Adrenal gland (tissue), 12 donors: ENCODE measurements around the gene ADAM19. TPM values are rescaled to one million over a fixed set of nuclear protein-coding genes. Genes with fewer than 3 reads are reported as not detected.

Experiments
- DNase-seq, 7 donors: peaks; one replicate each; pipeline ENCODE4 v3.0.0-alpha.2; 2019 to 2020
- H3K27ac ChIP-seq, 5 donors: fragments of 200-600 bp; sonication (generic) in 4 of 5; 1 replicate in 3 of 5; 2 replicates in 2 of 5; pipeline versions ENCODE4 v1.5.1 to v1.8.0; 2016 to 2020; ENCODE audit warnings: mild to moderate bottlenecking in 1 of 5
- H3K27me3 ChIP-seq: fragments of 200-600 bp; 2 replicates; pipeline ENCODE4 v1.8.0; 2021
- H3K36me3 ChIP-seq, 2 donors: fragments of 200-600 bp; replicated peaks in 1 of 2; 1 replicate in 1 of 2; 2 replicates in 1 of 2; pipeline versions ENCODE4 v1.5.1 to v1.8.0; 2018 to 2022
- H3K4me1 ChIP-seq, 2 donors: fragments of 200-600 bp; replicated peaks in 1 of 2; 1 replicate in 1 of 2; 2 replicates in 1 of 2; pipeline versions ENCODE4 v1.5.1 to v1.8.0; 2018 to 2021
- H3K4me3 ChIP-seq, 4 donors: fragments of 200-600 bp; sonication (generic) in 3 of 4; one replicate each; pipeline ENCODE4 v1.5.1; 2016 to 2018
- H3K9me3 ChIP-seq, 3 donors: fragments of 200-600 bp; sonication (generic) in 1 of 3; replicated peaks in 1 of 3; 1 replicate in 2 of 3; 2 replicates in 1 of 3; pipeline versions ENCODE4 v1.5.1 to v1.8.0; 2016 to 2021
- CTCF ChIP-seq, 6 experiments: fragments of 450-650 bp in 4 of 6; fragments of 200-600 bp in 2 of 6; sonication (generic) in 1 of 6; IDR thresholded peaks; 1 replicate in 5 of 6; 2 replicates in 1 of 6; pipeline versions ENCODE4 v1.5.1 to v1.8.0; 2016 to 2021; ENCODE audit warnings: antibody characterized with exemption in 6 of 6, mild to moderate bottlenecking in 2 of 6, moderate library complexity in 1 of 6
- POLR2A ChIP-seq, 2 donors: fragments of 450-650 bp; IDR thresholded peaks; one replicate each; pipeline ENCODE4 v1.6.1; 2017; ENCODE audit warnings: antibody characterized with exemption in 2 of 2, mild to moderate bottlenecking in 2 of 2, moderate library complexity in 1 of 2
- WGBS, 4 donors: extraction: QIAGEN DNeasy Blood & Tissue Kit in 2 of 4; methylation state at CpG; one replicate each; pipeline versions ENCODE4 v1.1.5 to v1.1.7; 2013 to 2017; 5-methylcytosine and 5-hydroxymethylcytosine counted together
- intact Hi-C, 2 donors: fragments of 100-400 bp; cut with DNase I; formaldehyde crosslinking; loops; one replicate each; pipeline versions ENCODE4 v1.14.1 to v1.15.0; 2022 to 2023
- polyA plus RNA-seq, 3 donors: library from polyadenylated mRNA; stranded (reverse); fragments of 200-250 nt in 2 of 3; fragments of 350-450 nt in 1 of 3; fragmentation: Illumina TruSeq in 1 of 3; extraction: RNeasy Lipid Tissue Mini Kit (QIAGEN cat#74804) in 1 of 3; gene quantifications; one replicate each; pipeline ENCODE4 v1.2.3, GENCODE V29; 2013 to 2014
- total RNA-seq, 9 donors: library from RNA; depleted of rRNA in 4 of 9; stranded (reverse); fragments of >200 nt in 4 of 9; fragments of 120-200 nt in 1 of 9; fragmentation: NEBNext Ultra II Directional in 1 of 9; extraction: Animal tissue kit (Norgen Biotek cat#: 25700) in 1 of 9; gene quantifications; one replicate each; pipeline versions ENCODE4 v1.1.0 to v1.2.4, GENCODE V29; 2013 to 2023
- donor health status: healthy with polysubstance abuse.
- donor health status: Bipolar disorder and iron deficiency.
- donor health status: DM: yes; HTN: yes; CAD: no.
- donor health status: DM: no; HTN: no; CAD: no.
- donor health status: DM: no; HTN: no; CAD: no.
- donor health status: DM: yes; HTN: yes; CAD: no.

ADAM19 gene
- total and polyA plus RNA-seq, 12 donors, result 2.2 to 15.1 (median 4.7) TPM

- TF ChIP-seq POLR2A (IDR thresholded peaks at IDR 0.05), result no peak
- no peak for TF ChIP-seq CTCF (IDR thresholded peaks at IDR 0.05)
- DNase-seq, result no peak
- H3K27me3 ChIP-seq, result no peaks in the 10 kb centered on the region
- no peak overlapping the region for H3K27ac ChIP-seq
- intact Hi-C loops, result no loop called here
- no peaks in the 10 kb centered on the region for H3K9me3 ChIP-seq
- H3K4me1 ChIP-seq, result no peaks in the 10 kb centered on the region
- H3K36me3 ChIP-seq, result no peaks in the 10 kb centered on the region
- WGBS, 4 donors, result 68 to 76% (median 69%) methylated on average over 12 of the region's 12 CpGs
- no peak overlapping the region for H3K4me3 ChIP-seq
These were observed 28.0 kb upstream of the ADAM19 start for GRCh38 chr5:157603333-157604190.

- no peaks in the 10 kb centered on the region for H3K27me3 ChIP-seq
- H3K27ac ChIP-seq, result no peak overlapping the region
- no peak for DNase-seq
- H3K4me3 ChIP-seq, result no peak overlapping the region
- H3K36me3 ChIP-seq, result no peaks in the 10 kb centered on the region
- H3K4me1 ChIP-seq, result no peaks in the 10 kb centered on the region
- intact Hi-C loops, result no loop called here
- WGBS, 4 donors, result 78 to 92% (median 83%) methylated on average over 4 of the region's 4 CpGs
- TF ChIP-seq POLR2A (IDR thresholded peaks at IDR 0.05) (no peak), CTCF (IDR thresholded peaks at IDR 0.05) (no peak)
- no peaks in the 10 kb centered on the region for H3K9me3 ChIP-seq
These were observed 26.9 kb upstream of the ADAM19 start for GRCh38 chr5:157602505-157602904.

- no peak for TF ChIP-seq CTCF (IDR thresholded peaks at IDR 0.05)
- TF ChIP-seq POLR2A (IDR thresholded peaks at IDR 0.05), result no peak
- Histone ChIP-seq H3K9me3 (no peaks in the 10 kb centered on the region), H3K4me3 (no peak overlapping the region), H3K4me1 (no peaks in the 10 kb centered on the region), H3K27ac (no peak overlapping the region), H3K36me3 (no peaks in the 10 kb centered on the region), H3K27me3 (no peaks in the 10 kb centered on the region)
- DNase-seq, result no peak
- intact Hi-C loops, result no loop called here
- WGBS, 4 donors, result 82 to 100% (median 89%) methylated on average over 1 of the region's 1 CpG; no CpG with 5 or more reads in 1 of the 4 donors
These were observed 24.7 kb upstream of the ADAM19 start for GRCh38 chr5:157600252-157600651.

- H3K27ac ChIP-seq, result no peak overlapping the region
- H3K36me3 ChIP-seq, result no peaks in the 10 kb centered on the region
- H3K4me1 ChIP-seq, result no peaks in the 10 kb centered on the region
- 70 to 75% (median 72%) methylated on average over 3 of the region's 3 CpGs for WGBS, 4 donors
- intact Hi-C loops, result no loop called here
- no peak overlapping the region for H3K4me3 ChIP-seq
- TF ChIP-seq CTCF (IDR thresholded peaks at IDR 0.05) (no peak), POLR2A (IDR thresholded peaks at IDR 0.05) (no peak)
- no peaks in the 10 kb centered on the region for H3K27me3 ChIP-seq
- no peaks in the 10 kb centered on the region for H3K9me3 ChIP-seq
- no peak for DNase-seq
These were observed 24.0 kb upstream of the ADAM19 start for GRCh38 chr5:157599565-157599964.
